Upper lobe of right lung (tissue), 1 donor: ENCODE data around the gene CELSR1. TPM values are rescaled to one million over a fixed set of nuclear protein-coding genes. Genes with fewer than 3 reads are reported as not detected.

Experiments
- ATAC-seq: fragments of 200-7000 bp; cut with Tn5 transposase; one replicate; pipeline ENCODE4 v1.9.1; 2020; ENCODE audit warnings: mild to moderate bottlenecking, moderate library complexity
- DNase-seq: peaks from one replicate; pipeline ENCODE4 v3.0.0-alpha.2; 2020
- H3K27ac ChIP-seq: fragments of 200-600 bp; one replicate; pipeline ENCODE4 v1.8.0; 2022
- H3K27me3 ChIP-seq: fragments of 200-600 bp; one replicate; pipeline ENCODE4 v1.8.0; 2022; ENCODE audit warnings: mild to moderate bottlenecking
- H3K36me3 ChIP-seq: fragments of 200-600 bp; one replicate; pipeline ENCODE4 v1.8.0; 2022
- H3K4me1 ChIP-seq: fragments of 200-600 bp; one replicate; pipeline ENCODE4 v1.8.0; 2022
- H3K4me3 ChIP-seq: fragments of 200-600 bp; one replicate; pipeline ENCODE4 v1.8.0; 2022; ENCODE audit warnings: mild to moderate bottlenecking
- H3K9me3 ChIP-seq: fragments of 200-600 bp; one replicate; pipeline ENCODE4 v1.8.0; 2022
- CTCF ChIP-seq: fragments of 200-600 bp; IDR thresholded peaks from one replicate; pipeline ENCODE4 v1.8.0; 2022; ENCODE audit warnings: antibody characterized with exemption
- intact Hi-C: fragments of 100-400 bp; cut with DNase I; formaldehyde crosslinking; loops from one replicate; pipeline ENCODE4 v1.11.0; 2022
- total RNA-seq: library from RNA; stranded (reverse); fragmentation: NEBNext Ultra II Directional; extraction: Animal tissue kit (Norgen Biotek cat#: 25700); gene quantifications from one replicate; pipeline ENCODE4 v1.2.1, GENCODE V29; 2021
- donor health status: DM: no; HTN: yes; CAD: no; lungs with severe emphysema.

CELSR1 gene
- total RNA-seq, 1 donor from 2014 or later = 53.5 TPM

- intact Hi-C loops = no loop called here
- TF ChIP-seq CTCF = no peak
- Histone ChIP-seq H3K27me3 (no peaks in the 10 kb centered on the region), H3K9me3 (no peaks in the 10 kb centered on the region), H3K4me3 (no peak overlapping the region), H3K27ac (no peak overlapping the region), H3K4me1 (no peaks in the 10 kb centered on the region), H3K36me3 (no peaks in the 10 kb centered on the region)
- ATAC-seq = no peak
- no peak for DNase-seq
These were observed 216.6 kb downstream of the CELSR1 start for GRCh38 chr22:46320716-46321386.

DNA sequence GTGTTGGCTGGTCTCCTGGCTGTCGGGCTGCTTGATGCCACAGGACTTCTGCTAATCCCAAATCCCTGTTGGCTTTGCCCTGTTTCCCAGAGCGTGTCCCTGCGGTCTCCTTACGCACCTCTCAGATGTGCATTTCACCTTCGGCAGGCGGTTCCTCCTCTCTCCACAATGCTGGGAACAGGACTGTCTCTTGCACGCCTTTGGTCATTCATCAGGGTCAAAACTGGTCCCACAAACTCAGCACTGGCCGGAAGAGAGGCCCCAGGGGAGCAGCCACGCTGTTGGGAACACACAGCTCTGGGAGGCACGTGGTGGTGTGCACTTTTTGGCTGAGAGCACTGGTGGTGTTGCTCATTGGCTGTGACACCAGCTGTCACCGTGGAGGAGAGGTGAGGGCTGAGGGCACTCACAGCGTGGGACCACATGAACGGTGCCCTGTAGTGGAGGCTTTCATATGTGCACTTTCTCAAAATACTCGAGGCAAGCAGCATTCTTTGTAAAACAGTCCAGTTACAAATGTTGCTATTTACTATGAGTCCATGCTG, 217.2 kb downstream of the CELSR1 start:
- Histone ChIP-seq H3K27ac (no peak overlapping the region), H3K4me1 (no peaks in the 10 kb centered on the region), H3K27me3 (no peaks in the 10 kb centered on the region), H3K9me3 (no peaks in the 10 kb centered on the region), H3K36me3 (no peaks in the 10 kb centered on the region), H3K4me3 (no peak overlapping the region)
- ATAC-seq = no peak
- no peak for TF ChIP-seq CTCF
- DNase-seq = no peak
- intact Hi-C loops = no loop called here

GRCh38 chr22:46319319-46319718, 218.1 kb downstream of the CELSR1 start:
- no peak for TF ChIP-seq CTCF
- intact Hi-C loops = loop anchor here (10.0 kb wide), 2 partner anchors 195 to 325 kb away; no protein-coding TSS in a partner anchor
- Histone ChIP-seq H3K4me1 (no peaks in the 10 kb centered on the region), H3K27ac (no peak overlapping the region), H3K9me3 (no peaks in the 10 kb centered on the region), H3K27me3 (no peaks in the 10 kb centered on the region), H3K36me3 (no peaks in the 10 kb centered on the region), H3K4me3 (no peak overlapping the region)
- DNase-seq (no peak), ATAC-seq (no peak)

DNA sequence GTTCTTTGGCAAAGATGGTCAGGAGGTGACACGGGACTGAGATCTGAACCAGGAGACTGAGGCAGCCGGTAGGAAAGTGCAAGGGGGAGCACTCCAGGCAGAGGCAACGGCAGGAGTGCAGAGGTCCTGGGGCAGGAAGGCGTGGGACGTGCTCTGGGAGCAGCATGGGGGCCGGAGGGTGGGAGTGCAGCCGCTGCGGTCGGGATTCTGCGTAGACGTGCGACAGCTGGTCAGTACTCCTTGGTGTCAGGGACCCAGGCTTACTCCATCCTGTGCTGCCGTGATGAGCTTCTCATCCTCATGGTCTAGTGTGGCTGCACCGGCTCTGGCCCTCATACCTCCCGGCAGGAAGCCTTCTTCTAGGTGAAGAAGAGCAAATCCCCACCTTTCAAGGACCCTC, 218.8 kb downstream of the CELSR1 start:
- Histone ChIP-seq H3K4me1 (no peaks in the 10 kb centered on the region), H3K9me3 (no peaks in the 10 kb centered on the region), H3K36me3 (no peaks in the 10 kb centered on the region), H3K27ac (no peak overlapping the region), H3K27me3 (no peaks in the 10 kb centered on the region), H3K4me3 (no peak overlapping the region)
- intact Hi-C loops = loop anchor here (10.0 kb wide), 2 partner anchors 194 to 324 kb away; no protein-coding TSS in a partner anchor
- ATAC-seq = no peak
- DNase-seq = no peak
- no peak for TF ChIP-seq CTCF

DNA sequence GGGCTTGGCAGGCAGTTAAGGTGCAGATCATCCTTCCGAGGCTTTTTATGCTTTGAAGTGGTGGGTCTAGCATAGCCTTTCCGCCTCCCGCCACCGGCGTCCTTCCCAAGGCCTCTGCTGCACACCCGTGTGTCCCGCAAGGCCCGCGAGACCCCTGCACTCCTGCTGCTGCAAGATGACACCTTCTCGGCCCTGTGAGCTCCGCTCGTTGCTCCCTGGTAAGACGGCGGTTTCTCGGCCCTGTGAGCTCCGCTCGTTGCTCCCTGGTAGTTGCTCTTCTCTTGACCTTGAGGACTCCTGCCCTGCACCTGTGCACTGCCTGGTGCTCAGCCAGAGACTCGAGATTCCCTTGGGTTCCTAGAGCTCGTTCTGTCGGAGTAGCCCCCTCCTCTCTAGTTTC, 219.8 kb downstream of the CELSR1 start:
- intact Hi-C loops = loop anchor here (10.0 kb wide), 2 partner anchors 193 to 323 kb away; no protein-coding TSS in a partner anchor
- ATAC-seq (no peak), DNase-seq (no peak)
- H3K4me3 ChIP-seq = no peak overlapping the region
- H3K27ac ChIP-seq = no peak overlapping the region
- H3K4me1 ChIP-seq = no peaks in the 10 kb centered on the region
- H3K36me3 ChIP-seq = no peaks in the 10 kb centered on the region
- no peaks in the 10 kb centered on the region for H3K9me3 ChIP-seq
- no peak for TF ChIP-seq CTCF
- no peaks in the 10 kb centered on the region for H3K27me3 ChIP-seq
